GM12878 (cell line): ENCODE measurements around the gene GRK5. TPM values are rescaled to one million over a fixed set of nuclear protein-coding genes. Genes with fewer than 3 reads are reported as not detected.

Experiments
- ATAC-seq: fragments of 200-7000 bp; cut with Tn5 transposase; 3 replicates; pipeline ENCODE4 v1.9.1; 2020; ENCODE audit warnings: mild to moderate bottlenecking, moderate library complexity
- BruUV-seq: library from RNA; stranded (reverse); fragments of 400-500 nt; replicated peaks from 2 replicates; lab custom pipeline; 2021; lab: Mats Ljungman, UMichigan
- CTCF ChIA-PET: fragments of 300-600 bp; sonication (Branson Sonifier 250); formaldehyde crosslinking; extraction: SDS; loops from one replicate; lab custom pipeline; 2021; ENCODE audit warnings: inconsistent platforms; lab: Yijun Ruan, JAX
- POLR2A ChIA-PET: fragments of 350-600 bp; formaldehyde crosslinking; extraction: SDS; loops from one replicate; lab custom pipeline; 2021; ENCODE audit warnings: inconsistent platforms; lab: Charles Lee
- RAD21 ChIA-PET: fragments of 300-600 bp; sonication (Branson Sonifier 250); formaldehyde crosslinking; loops from one replicate; lab custom pipeline; 2023; ENCODE audit warnings: antibody characterized with exemption; ENCODE audit not compliant: unreplicated experiment; lab: Charles Lee
- SMC1A ChIA-PET: fragments of 300-600 bp; sonication (Branson Sonifier 250); formaldehyde crosslinking; loops from one replicate; lab custom pipeline; 2023; ENCODE audit not compliant: unreplicated experiment, uncharacterized antibody; lab: Charles Lee
- DNase-seq: peaks from one replicate; pipeline ENCODE4 v3.0.0-alpha.2; 2011; ENCODE audit warnings: low read depth, low spot score
- FAIRE-seq: peaks from 3 replicates; lab custom pipeline; 2011; peaks lifted over from hg19 to GRCh38; lab: Jason Lieb, UNC
- H2AFZ ChIP-seq: 2 replicates; pipeline ENCODE4 v1.6.0; 2011; ENCODE audit warnings: low read depth, low read length, control low read depth; ENCODE audit not compliant: control insufficient read depth
- H3K27ac ChIP-seq: 2 replicates; pipeline ENCODE4 v1.5.1; 2011; ENCODE audit warnings: control low read depth; ENCODE audit not compliant: control insufficient read depth, insufficient read depth
- H3K27me3 ChIP-seq, 2 experiments: replicated peaks in 1 of 2; 2 replicates each; pipeline versions ENCODE4 v1.6.0 to v1.6.1; 2011; ENCODE audit warnings: low read length in 1 of 2; ENCODE audit not compliant: control insufficient read depth in 2 of 2, insufficient read depth in 2 of 2
- H3K36me3 ChIP-seq, 2 experiments: 2 replicates each; pipeline ENCODE4 v1.5.1; 2011; ENCODE audit warnings: low read length in 1 of 2; ENCODE audit not compliant: control insufficient read depth in 2 of 2, insufficient read depth in 2 of 2
- H3K4me1 ChIP-seq: 2 replicates; pipeline ENCODE4 v1.6.1; 2011; ENCODE audit warnings: mild to moderate bottlenecking, low read length, moderate library complexity, mixed read lengths; ENCODE audit not compliant: control insufficient read depth, insufficient read depth
- H3K4me2 ChIP-seq: 2 replicates; pipeline ENCODE4 v1.6.0; 2011; ENCODE audit warnings: control low read depth; ENCODE audit not compliant: control insufficient read depth, insufficient read depth
- H3K4me3 ChIP-seq: fragments of 200-600 bp; sonication (generic); 2 replicates; pipeline ENCODE4 v1.5.1; 2016
- H3K79me2 ChIP-seq: 2 replicates; pipeline ENCODE4 v1.6.0; 2011; ENCODE audit warnings: low read length; ENCODE audit not compliant: control insufficient read depth, insufficient read depth
- H3K9ac ChIP-seq: 2 replicates; pipeline ENCODE4 v1.8.0; 2011; ENCODE audit warnings: low read length, control low read depth, mixed read lengths; ENCODE audit not compliant: control insufficient read depth, insufficient read depth
- H3K9me3 ChIP-seq: replicated peaks from 3 replicates; pipeline ENCODE4 v1.5.1; 2011; ENCODE audit warnings: mild to moderate bottlenecking, low read length; ENCODE audit not compliant: control insufficient read depth, insufficient read depth
- H4K20me1 ChIP-seq: 2 replicates; pipeline ENCODE4 v1.6.0; 2011; ENCODE audit not compliant: control insufficient read depth, insufficient read depth
- ASH2L ChIP-seq: fragments of 300-600, 200-600 bp; sonication (generic); IDR thresholded peaks from 2 replicates; pipeline ENCODE4 v1.6.1; 2017; ENCODE audit warnings: low read depth, mild to moderate bottlenecking, borderline replicate concordance
- CHD1 ChIP-seq: IDR thresholded peaks from 2 replicates; pipeline ENCODE4 v1.6.1; 2012; ENCODE audit warnings: low read depth, low read length, improper control_type of control experiment
- CHD2 ChIP-seq: IDR thresholded peaks from 2 replicates; pipeline ENCODE4 v1.6.1; 2011; ENCODE audit warnings: low read depth, low read length, improper control_type of control experiment, borderline replicate concordance
- EP300 ChIP-seq, 2 experiments: fragments of 150-350 bp in 1 of 2; IDR thresholded peaks; 2 replicates each; pipeline ENCODE4 v1.6.1; 2011 to 2012; ENCODE audit warnings: low read depth in 2 of 2, low read length in 2 of 2, borderline replicate concordance in 1 of 2, improper control_type of control experiment in 1 of 2, inconsistent platforms in 1 of 2; ENCODE audit not compliant: control insufficient read depth in 1 of 2
- MXI1 ChIP-seq: fragments of 150-350 bp; IDR thresholded peaks from 2 replicates; pipeline ENCODE4 v1.6.1; 2011; ENCODE audit warnings: low read depth, mild to moderate bottlenecking, inconsistent platforms, low read length, improper control_type of control experiment
- RAD51 ChIP-seq: fragments of 450-650 bp; IDR thresholded peaks from 2 replicates; pipeline ENCODE4 v1.6.1; 2016; ENCODE audit warnings: moderate library complexity, mild to moderate bottlenecking, inconsistent platforms
- WGBS: methylation state at CpG from one replicate; pipeline ENCODE4 v1.1.6; 2016; ENCODE audit warnings: low lambda C conversion rate; ENCODE audit not compliant: insufficient replicate concordance, insufficient coverage; ENCODE audit errors: missing lambda C conversion rate; 5-methylcytosine and 5-hydroxymethylcytosine counted together
- in situ Hi-C: fragments of 300-500 bp; cut with MboI; formaldehyde crosslinking; loops from 9 replicates; pipeline ENCODE4 v1.14.3; 2018; ENCODE audit warnings: mixed read lengths
- intact Hi-C: fragments of 100-400 bp; cut with micrococcal nuclease; formaldehyde crosslinking; loops from one replicate; pipeline ENCODE4 v1.14.2; 2022; ENCODE audit not compliant: unreplicated experiment
- polyA plus RNA-seq, 11 experiments: library from polyadenylated mRNA; depleted of rRNA in 4 of 11; unstranded in 6 of 11; stranded (reverse) in 5 of 11; fragments of >200 nt; fragmentation: Nextera tagmentation in 4 of 11; fragmentation: Illumina TruSeq in 1 of 11; extraction: Ambion mirVana in 4 of 11; extraction: Trizol in 1 of 11; gene quantifications; 1 replicate in 1 of 11; 2 replicates in 10 of 11; pipeline versions ENCODE4 v1.2.1 to v1.2.3, GENCODE V29; 2011 to 2016; ENCODE audit warnings: inconsistent platforms in 2 of 11, missing spikeins in 2 of 11, low read depth in 1 of 11
- total RNA-seq, 4 experiments: library from RNA; depleted of rRNA in 3 of 4; stranded (reverse); fragments of >200 nt in 3 of 4; fragmentation: Illumina TruSeq in 1 of 4; extraction: Trizol in 1 of 4; gene quantifications; 2 replicates each; pipeline versions ENCODE4 v1.2.1 to v1.2.3, GENCODE V29; 2013 to 2021
- TF ChIP-seq, protein P1 (sequence below): fragments of 450-650 bp; IDR thresholded peaks from 2 replicates; pipeline ENCODE4 v1.6.1; 2016; ENCODE audit warnings: mild to moderate bottlenecking
- TF ChIP-seq, protein P2 (sequence below): fragments of 450-650 bp; IDR thresholded peaks from 2 replicates; pipeline ENCODE4 v1.6.1; 2017; ENCODE audit warnings: mild to moderate bottlenecking
- TF ChIP-seq, protein P3 (sequence below): IDR thresholded peaks from 2 replicates; pipeline ENCODE4 v1.6.1; 2011; ENCODE audit warnings: low read depth, low read length, improper control_type of control experiment, borderline replicate concordance
- TF ChIP-seq, protein P4 (sequence below): IDR thresholded peaks from 2 replicates; pipeline ENCODE4 v1.6.1; 2012; ENCODE audit warnings: low read depth, low read length, improper control_type of control experiment

Gene GRK5
- total and polyA plus RNA-seq, 10 of the 15 experiments (the other 5 are each of a cell fraction or from before 2014, with no cell fraction given), result 0.11 to 22.1 (median 10.0) TPM

DNA sequence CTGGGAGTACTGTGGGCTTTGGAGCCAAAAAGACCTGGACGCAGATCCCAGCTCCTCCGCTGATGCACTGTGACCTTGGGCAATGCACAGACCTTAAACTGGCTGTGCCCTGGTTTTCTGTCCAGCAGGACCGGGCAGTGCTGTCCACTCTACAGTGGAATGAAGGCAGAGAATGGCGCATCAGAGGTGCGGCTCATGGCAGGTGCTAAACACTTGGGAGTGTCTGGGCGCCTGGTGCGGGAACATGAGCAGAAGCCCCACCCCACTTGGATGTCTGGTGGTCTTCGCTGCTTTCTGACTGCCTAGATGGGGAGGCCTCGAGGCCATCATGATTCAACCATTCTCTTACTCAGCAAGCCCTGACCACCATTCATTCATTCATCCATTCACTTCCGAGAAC, 153.7 kb downstream of the GRK5 start (continued):
- TF ChIP-seq, protein P1, sequence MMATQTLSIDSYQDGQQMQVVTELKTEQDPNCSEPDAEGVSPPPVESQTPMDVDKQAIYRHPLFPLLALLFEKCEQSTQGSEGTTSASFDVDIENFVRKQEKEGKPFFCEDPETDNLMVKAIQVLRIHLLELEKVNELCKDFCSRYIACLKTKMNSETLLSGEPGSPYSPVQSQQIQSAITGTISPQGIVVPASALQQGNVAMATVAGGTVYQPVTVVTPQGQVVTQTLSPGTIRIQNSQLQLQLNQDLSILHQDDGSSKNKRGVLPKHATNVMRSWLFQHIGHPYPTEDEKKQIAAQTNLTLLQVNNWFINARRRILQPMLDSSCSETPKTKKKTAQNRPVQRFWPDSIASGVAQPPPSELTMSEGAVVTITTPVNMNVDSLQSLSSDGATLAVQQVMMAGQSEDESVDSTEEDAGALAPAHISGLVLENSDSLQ, result no peak
- TF ChIP-seq, protein P2, sequence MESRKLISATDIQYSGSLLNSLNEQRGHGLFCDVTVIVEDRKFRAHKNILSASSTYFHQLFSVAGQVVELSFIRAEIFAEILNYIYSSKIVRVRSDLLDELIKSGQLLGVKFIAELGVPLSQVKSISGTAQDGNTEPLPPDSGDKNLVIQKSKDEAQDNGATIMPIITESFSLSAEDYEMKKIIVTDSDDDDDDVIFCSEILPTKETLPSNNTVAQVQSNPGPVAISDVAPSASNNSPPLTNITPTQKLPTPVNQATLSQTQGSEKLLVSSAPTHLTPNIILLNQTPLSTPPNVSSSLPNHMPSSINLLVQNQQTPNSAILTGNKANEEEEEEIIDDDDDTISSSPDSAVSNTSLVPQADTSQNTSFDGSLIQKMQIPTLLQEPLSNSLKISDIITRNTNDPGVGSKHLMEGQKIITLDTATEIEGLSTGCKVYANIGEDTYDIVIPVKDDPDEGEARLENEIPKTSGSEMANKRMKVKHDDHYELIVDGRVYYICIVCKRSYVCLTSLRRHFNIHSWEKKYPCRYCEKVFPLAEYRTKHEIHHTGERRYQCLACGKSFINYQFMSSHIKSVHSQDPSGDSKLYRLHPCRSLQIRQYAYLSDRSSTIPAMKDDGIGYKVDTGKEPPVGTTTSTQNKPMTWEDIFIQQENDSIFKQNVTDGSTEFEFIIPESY, result no peak
- TF ChIP-seq RAD51, result no peak
- TF ChIP-seq, all 136 proteins: peak for 0

DNA sequence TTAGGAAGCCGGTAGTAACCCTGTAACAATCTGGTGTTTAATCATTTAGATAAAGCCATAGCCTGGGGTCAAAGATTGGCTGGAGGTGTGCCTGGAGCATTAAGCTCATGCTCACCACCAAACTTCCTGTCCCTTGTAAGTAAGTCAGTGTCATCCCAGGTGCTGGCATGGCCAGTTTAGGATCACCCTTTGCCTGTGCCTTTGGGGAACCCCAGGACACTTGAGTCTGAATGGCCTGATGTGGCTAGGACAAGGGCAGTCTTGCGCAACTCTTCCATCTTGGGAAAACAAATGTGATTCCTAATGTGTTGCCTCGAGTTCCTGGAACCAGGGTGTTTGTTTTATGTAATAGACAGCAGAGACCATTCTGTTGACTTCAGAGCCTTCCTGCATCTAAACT, 154.8 kb downstream of the GRK5 start:
- 86% methylated on average over 3 of the region's 3 CpGs for WGBS
- H3K27ac ChIP-seq, result no peak overlapping the region
- ChIA-PET CTCF (no interaction called here), RAD21 (no interaction called here), SMC1A (no interaction called here), POLR2A (no interaction called here)
- in situ Hi-C loops, result no loop called here
- no peak overlapping the region for H3K4me3 ChIP-seq
- DNase-seq (no peak), FAIRE-seq (no peak), ATAC-seq (no peak)
- intact Hi-C loops, result no loop called here
- BruUV-seq, result no TSS peak
- no peak overlapping the region for H3K4me2 ChIP-seq
- H3K79me2 ChIP-seq, result no peaks in the 10 kb centered on the region
- H2AFZ ChIP-seq, result no peak overlapping the region
- H4K20me1 ChIP-seq, result no peaks in the 10 kb centered on the region
- no peaks in the 10 kb centered on the region for H3K27me3 ChIP-seq
- H3K36me3 ChIP-seq, result peaks cover 3 to 4% of the 10 kb centered on the region in 2 experiments; a peak in 3 of 4 replicates
- H3K9me3 ChIP-seq, result no peaks in the 10 kb centered on the region
- no peaks in the 10 kb centered on the region for H3K4me1 ChIP-seq
- H3K9ac ChIP-seq, result no peak overlapping the region
- TF ChIP-seq, protein P3, sequence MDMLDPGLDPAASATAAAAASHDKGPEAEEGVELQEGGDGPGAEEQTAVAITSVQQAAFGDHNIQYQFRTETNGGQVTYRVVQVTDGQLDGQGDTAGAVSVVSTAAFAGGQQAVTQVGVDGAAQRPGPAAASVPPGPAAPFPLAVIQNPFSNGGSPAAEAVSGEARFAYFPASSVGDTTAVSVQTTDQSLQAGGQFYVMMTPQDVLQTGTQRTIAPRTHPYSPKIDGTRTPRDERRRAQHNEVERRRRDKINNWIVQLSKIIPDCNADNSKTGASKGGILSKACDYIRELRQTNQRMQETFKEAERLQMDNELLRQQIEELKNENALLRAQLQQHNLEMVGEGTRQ, result no peak
- no peak for TF ChIP-seq EP300 (IDR thresholded peaks at IDR 0.05; ENCODE audit: borderline replicate concordance in 1 of 2, control insufficient read depth in 1 of 2, low read depth in 2 of 2, low read length in 2 of 2)
- TF ChIP-seq CHD2, result no peak
- TF ChIP-seq, protein P4, sequence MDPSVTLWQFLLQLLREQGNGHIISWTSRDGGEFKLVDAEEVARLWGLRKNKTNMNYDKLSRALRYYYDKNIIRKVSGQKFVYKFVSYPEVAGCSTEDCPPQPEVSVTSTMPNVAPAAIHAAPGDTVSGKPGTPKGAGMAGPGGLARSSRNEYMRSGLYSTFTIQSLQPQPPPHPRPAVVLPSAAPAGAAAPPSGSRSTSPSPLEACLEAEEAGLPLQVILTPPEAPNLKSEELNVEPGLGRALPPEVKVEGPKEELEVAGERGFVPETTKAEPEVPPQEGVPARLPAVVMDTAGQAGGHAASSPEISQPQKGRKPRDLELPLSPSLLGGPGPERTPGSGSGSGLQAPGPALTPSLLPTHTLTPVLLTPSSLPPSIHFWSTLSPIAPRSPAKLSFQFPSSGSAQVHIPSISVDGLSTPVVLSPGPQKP, result no peak
- TF ChIP-seq, protein P2, result no peak
- no peak for TF ChIP-seq CHD1
- no peak for TF ChIP-seq MXI1
- no peak for TF ChIP-seq ASH2L
